Type B pancreatic cell (in vitro differentiated cells): ENCODE data around the gene PEX7. TPM values are rescaled to one million over a fixed set of nuclear protein-coding genes. Genes with fewer than 3 reads are reported as not detected.

Experiments
- DNase-seq: peaks from one replicate; pipeline ENCODE4 v3.0.0; 2021; ENCODE audit warnings: mixed read lengths; ENCODE audit not compliant: unreplicated experiment; ENCODE audit errors: extremely low spot score
- H3K27ac Mint-ChIP-seq: 2 replicates; pipeline ENCODE4 v1.8.0; 2021; ENCODE audit warnings: mild to moderate bottlenecking, mixed read lengths
- H3K27me3 Mint-ChIP-seq: 2 replicates; pipeline ENCODE4 v1.8.0; 2021; ENCODE audit warnings: mixed read lengths
- H3K36me3 Mint-ChIP-seq: 2 replicates; pipeline ENCODE4 v1.8.0; 2021; ENCODE audit warnings: mixed read lengths
- H3K4me1 Mint-ChIP-seq: one replicate; pipeline ENCODE4 v1.8.0; 2021; ENCODE audit warnings: mixed read lengths; ENCODE audit not compliant: unreplicated experiment
- H3K4me3 Mint-ChIP-seq: 2 replicates; pipeline ENCODE4 v1.8.0; 2021; ENCODE audit warnings: mild to moderate bottlenecking, mixed read lengths
- H3K9me3 Mint-ChIP-seq: 2 replicates; pipeline ENCODE4 v1.8.0; 2021; ENCODE audit warnings: mixed read lengths
- CTCF ChIP-seq: fragments of 200-600 bp; sonication (generic); conservative IDR thresholded peaks from 2 replicates; pipeline ENCODE4 v1.5.0; 2021; ENCODE audit warnings: antibody characterized with exemption, mild to moderate bottlenecking
- total RNA-seq: library from RNA; stranded (reverse); gene quantifications from 2 replicates; pipeline ENCODE4 v1.2.1, GENCODE V29; 2021; ENCODE audit warnings: low replicate concordance

Gene PEX7
- total RNA-seq, 1 donor from 2014 or later: 5.4 TPM

GRCh38 chr6:136792095-136792409, 30.3 kb upstream of the PEX7 start:
- Mint-ChIP-seq H3K9me3 (no peaks in the 10 kb centered on the region), H3K4me1 (peaks cover 9% of the 10 kb centered on the region), H3K36me3 (no peaks in the 10 kb centered on the region), H3K27ac (no peak overlapping the region), H3K27me3 (peaks cover 36% of the 10 kb centered on the region), H3K4me3 (peak overlapping the region; percentile 94)
- no peak for DNase-seq
- no peak for TF ChIP-seq CTCF

- peak; percentile 78 for TF ChIP-seq CTCF
- H3K9me3 Mint-ChIP-seq: peaks cover 3% of the 10 kb centered on the region
- H3K36me3 Mint-ChIP-seq: no peaks in the 10 kb centered on the region
- peaks cover 7% of the 10 kb centered on the region for H3K4me1 Mint-ChIP-seq
- H3K27ac Mint-ChIP-seq: peak within 1 kb of the TSS; percentile 88
- DNase-seq: peak; percentile 90
- peaks cover 33% of the 10 kb centered on the region for H3K27me3 Mint-ChIP-seq
- H3K4me3 Mint-ChIP-seq: peak within 1 kb of the TSS; percentile 94
These were observed 29.8 kb upstream of the PEX7 start, which contains the start of gene MAP3K5 for GRCh38 chr6:136792410-136793262. Gene MAP3K5 (minus strand): TSS chr6:136792477. CDS start chr6:136792157, 320 bp downstream.

- Mint-ChIP-seq H3K4me1 (peaks cover 5% of the 10 kb centered on the region), H3K4me3 (peak overlapping the region; percentile 94), H3K27ac (peak overlapping the region; percentile 88), H3K9me3 (peaks cover 7% of the 10 kb centered on the region), H3K27me3 (peaks cover 26% of the 10 kb centered on the region), H3K36me3 (no peaks in the 10 kb centered on the region)
- DNase-seq: no peak
- TF ChIP-seq CTCF: no peak
These were observed 29.0 kb upstream of the PEX7 start for GRCh38 chr6:136793363-136793762.

GRCh38 chr6:136795386-136795785, 27.0 kb upstream of the PEX7 start:
- no peak for TF ChIP-seq CTCF
- H3K36me3 Mint-ChIP-seq: no peaks in the 10 kb centered on the region
- H3K4me3 Mint-ChIP-seq: no peak overlapping the region
- peaks cover 7% of the 10 kb centered on the region for H3K9me3 Mint-ChIP-seq
- H3K27ac Mint-ChIP-seq: no peak overlapping the region
- peaks cover 5% of the 10 kb centered on the region for H3K4me1 Mint-ChIP-seq
- DNase-seq: no peak
- H3K27me3 Mint-ChIP-seq: peaks cover 17% of the 10 kb centered on the region

GRCh38 chr6:136795996-136796395, 26.4 kb upstream of the PEX7 start:
- no peak for DNase-seq
- peaks cover 5% of the 10 kb centered on the region for H3K4me1 Mint-ChIP-seq
- H3K27me3 Mint-ChIP-seq: peaks cover 11% of the 10 kb centered on the region

More at GRCh38 chr6:136795996-136796395, 26.4 kb upstream of the PEX7 start:
- peaks cover 7% of the 10 kb centered on the region for H3K9me3 Mint-ChIP-seq
- no peak for TF ChIP-seq CTCF
- H3K27ac Mint-ChIP-seq: no peak overlapping the region
- H3K4me3 Mint-ChIP-seq: no peak overlapping the region
- no peaks in the 10 kb centered on the region for H3K36me3 Mint-ChIP-seq
